Activated CD8-positive, alpha-beta T cell treated with anti-CD3 and anti-CD28 coated beads for 36 hours (primary cell): ENCODE measurements around the gene PLPP1. TPM values are rescaled to one million over a fixed set of nuclear protein-coding genes. Genes with fewer than 3 reads are reported as not detected.

Source experiments
- ATAC-seq: fragments of 200-7000 bp; cut with Tn5 transposase; one replicate; pipeline ENCODE4 v1.10.0; 2021; ENCODE audit warnings: mild to moderate bottlenecking, moderate library complexity
- CTCF ChIA-PET: fragments of 350-600 bp; sonication (Branson Sonifier 250); formaldehyde crosslinking; loops from one replicate; lab custom pipeline; 2021; ENCODE audit warnings: antibody characterized with exemption; lab: Charles Lee
- POLR2A ChIA-PET: fragments of 350-600 bp; sonication (Branson Sonifier 250); formaldehyde crosslinking; loops from one replicate; lab custom pipeline; 2021; ENCODE audit warnings: antibody characterized with exemption; lab: Charles Lee
- DNase-seq: peaks from one replicate; pipeline ENCODE4 v3.0.0-alpha.2; 2020
- H3K27ac Mint-ChIP-seq: one replicate; pipeline ENCODE4 v1.8.0; 2021; ENCODE audit warnings: mild to moderate bottlenecking, mixed read lengths
- H3K27me3 Mint-ChIP-seq: one replicate; pipeline ENCODE4 v1.8.0; 2021; ENCODE audit warnings: mixed read lengths
- H3K36me3 Mint-ChIP-seq: one replicate; pipeline ENCODE4 v1.8.0; 2021; ENCODE audit warnings: low read depth, mixed read lengths
- H3K4me1 Mint-ChIP-seq: one replicate; pipeline ENCODE4 v1.8.0; 2021; ENCODE audit warnings: low read depth, mixed read lengths
- H3K4me3 Mint-ChIP-seq: one replicate; pipeline ENCODE4 v1.8.0; 2021; ENCODE audit warnings: mild to moderate bottlenecking, moderate library complexity, mixed read lengths
- H3K9me3 Mint-ChIP-seq: one replicate; pipeline ENCODE4 v1.8.0; 2021; ENCODE audit warnings: mixed read lengths
- CTCF ChIP-seq: fragments of 200-600 bp; IDR thresholded peaks from one replicate; pipeline ENCODE4 v1.8.0; 2022; ENCODE audit warnings: antibody characterized with exemption, mild to moderate bottlenecking
- intact Hi-C: fragments of 100-400 bp; cut with micrococcal nuclease; formaldehyde crosslinking; loops from one replicate; pipeline ENCODE4 v1.10.0; 2022
- total RNA-seq, 2 experiments: library from RNA; stranded (reverse); gene quantifications; one replicate each; pipeline ENCODE4 v1.2.3, GENCODE V29; 2021

PLPP1 gene
- total RNA-seq, 2 experiments from 2014 or later, result 15.9 to 17.6 TPM

- ATAC-seq (no peak), DNase-seq (no peak)
- Mint-ChIP-seq H3K27me3 (no peaks in the 10 kb centered on the region), H3K9me3 (no peaks in the 10 kb centered on the region), H3K36me3 (peaks cover 24% of the 10 kb centered on the region), H3K4me3 (no peak overlapping the region), H3K4me1 (peaks cover 7% of the 10 kb centered on the region), H3K27ac (no peak overlapping the region)
- TF ChIP-seq CTCF, result no peak
- intact Hi-C loops, result no loop called here
- ChIA-PET CTCF (interaction anchor here (1.0 kb wide), 1 partner anchor 16 kb away, joined by 3 read pairs; no protein-coding TSS in a partner anchor), POLR2A (no interaction called here)
Observed at GRCh38 chr5:55413644-55414043, 121.1 kb downstream of the PLPP1 start.

- no peak for ATAC-seq
- POLR2A ChIA-PET, result no interaction called here
- intact Hi-C loops, result no loop called here
- Mint-ChIP-seq H3K27ac (no peak overlapping the region), H3K36me3 (peaks cover 26% of the 10 kb centered on the region), H3K27me3 (no peaks in the 10 kb centered on the region), H3K9me3 (no peaks in the 10 kb centered on the region), H3K4me1 (peaks cover 7% of the 10 kb centered on the region), H3K4me3 (no peak overlapping the region)
- DNase-seq, result no peak
- no peak for TF ChIP-seq CTCF
- CTCF ChIA-PET, result no interaction called here
Observed at GRCh38 chr5:55411876-55412275, 122.9 kb downstream of the PLPP1 start.

- ChIA-PET CTCF (interaction anchor here (1.3 kb wide), 1 partner anchor 281 kb away, joined by 4 read pairs; no protein-coding TSS in a partner anchor), POLR2A (interaction anchor here (1.0 kb wide), 1 partner anchor 15 kb away, joined by 3 read pairs; no protein-coding TSS in a partner anchor)
- DNase-seq (no peak), ATAC-seq (no peak)
- Mint-ChIP-seq H3K27ac (peak overlapping the region; percentile 23), H3K4me1 (peaks cover 7% of the 10 kb centered on the region), H3K9me3 (no peaks in the 10 kb centered on the region), H3K4me3 (no peak overlapping the region), H3K27me3 (no peaks in the 10 kb centered on the region), H3K36me3 (peaks cover 33% of the 10 kb centered on the region)
- TF ChIP-seq CTCF, result no peak
- intact Hi-C loops, result no loop called here
Observed at GRCh38 chr5:55410845-55411244, 123.9 kb downstream of the PLPP1 start.

- H3K27ac Mint-ChIP-seq, result no peak overlapping the region
- no peaks in the 10 kb centered on the region for H3K9me3 Mint-ChIP-seq
- DNase-seq (no peak), ATAC-seq (no peak)
- no peaks in the 10 kb centered on the region for H3K27me3 Mint-ChIP-seq
- intact Hi-C loops, result no loop called here
- ChIA-PET POLR2A (interaction anchor here (1.0 kb wide), 1 partner anchor 16 kb away, joined by 3 read pairs; no protein-coding TSS in a partner anchor), CTCF (interaction anchor here (1.3 to 1.5 kb wide), 2 partner anchors 27 to 282 kb away, joined by 3 to 4 read pairs; no protein-coding TSS in a partner anchor)
- H3K4me3 Mint-ChIP-seq, result no peak overlapping the region
- no peak for TF ChIP-seq CTCF
- H3K36me3 Mint-ChIP-seq, result peaks cover 36% of the 10 kb centered on the region
- peaks cover 7% of the 10 kb centered on the region for H3K4me1 Mint-ChIP-seq
Observed at GRCh38 chr5:55409775-55410174, 125.0 kb downstream of the PLPP1 start.

GRCh38 chr5:55407984-55408383, 126.8 kb downstream of the PLPP1 start:
- intact Hi-C loops, result no loop called here
- no peaks in the 10 kb centered on the region for H3K9me3 Mint-ChIP-seq
- POLR2A ChIA-PET, result no interaction called here

More at GRCh38 chr5:55407984-55408383, 126.8 kb downstream of the PLPP1 start:
- Mint-ChIP-seq H3K4me1 (peaks cover 7% of the 10 kb centered on the region), H3K27me3 (no peaks in the 10 kb centered on the region), H3K36me3 (peaks cover 33% of the 10 kb centered on the region), H3K27ac (no peak overlapping the region), H3K4me3 (no peak overlapping the region)
- no peak for TF ChIP-seq CTCF
- CTCF ChIA-PET, result interaction anchor here (0.8 to 1.2 kb wide), 2 partner anchors 195 to 284 kb away, joined by 3 read pairs; no protein-coding TSS in a partner anchor
- ATAC-seq (no peak), DNase-seq (no peak)
